HG02571 (cell line): ENCODE data around the gene ZNF445.
A peak's percentile ranks its signal among the peaks of the same experiment; 100 is the strongest.
"Not testable (repeated sequence)": the region's sequence is repeated elsewhere in the genome, so short reads cannot be mapped to it uniquely, and the experiment has no call there.

ENCODE experiments used
- ATAC-seq: cut with Tn5 transposase; IDR thresholded peaks from one replicate; pipeline ENCODE4 v1.9.1; 2021; ENCODE audit warnings: mild to moderate bottlenecking, moderate library complexity; ENCODE audit not compliant: unreplicated experiment

Gene ZNF445

DNA sequence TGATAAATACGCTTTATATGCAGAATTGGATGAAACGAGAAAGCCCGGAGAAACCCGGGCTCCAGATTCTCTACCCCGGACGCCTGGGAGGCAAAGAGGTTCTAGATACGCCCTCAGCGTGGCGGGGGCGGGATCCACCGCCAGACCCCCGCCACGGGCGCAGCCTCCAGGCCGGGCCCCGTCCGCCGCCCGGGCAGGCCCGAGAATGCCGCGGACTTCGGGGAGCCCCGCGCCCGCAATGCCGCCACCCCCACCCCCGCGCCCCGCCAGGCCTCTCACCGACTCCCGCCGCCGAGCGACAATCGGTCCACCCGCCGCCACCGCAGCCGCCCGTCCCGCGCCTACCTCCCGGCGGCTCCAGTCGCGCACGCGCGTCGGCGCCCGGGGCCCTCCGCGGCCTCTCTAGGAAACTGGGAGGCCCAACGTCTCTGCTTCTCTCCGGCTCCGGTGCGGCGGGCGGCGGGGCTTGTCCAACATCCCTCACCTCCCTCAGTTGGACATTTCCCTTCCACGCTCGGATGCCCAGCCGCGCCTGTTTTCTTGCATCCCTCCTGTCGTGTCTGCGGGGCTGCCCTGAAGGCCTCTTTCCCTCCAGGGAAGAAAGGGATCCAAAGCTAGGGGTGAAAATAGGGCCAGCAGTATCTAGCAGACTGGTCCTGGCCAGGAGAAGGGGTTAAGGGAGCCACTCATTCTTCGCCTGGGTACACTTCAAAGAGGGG lies at the start of gene ZNF445:
Gene ZNF445, minus strand, starts transcription at position 359 of the 719 bp plus-strand sequence. CDS start 22,121 bp downstream, outside the sequence.
- ATAC-seq: peak; percentile 89

DNA sequence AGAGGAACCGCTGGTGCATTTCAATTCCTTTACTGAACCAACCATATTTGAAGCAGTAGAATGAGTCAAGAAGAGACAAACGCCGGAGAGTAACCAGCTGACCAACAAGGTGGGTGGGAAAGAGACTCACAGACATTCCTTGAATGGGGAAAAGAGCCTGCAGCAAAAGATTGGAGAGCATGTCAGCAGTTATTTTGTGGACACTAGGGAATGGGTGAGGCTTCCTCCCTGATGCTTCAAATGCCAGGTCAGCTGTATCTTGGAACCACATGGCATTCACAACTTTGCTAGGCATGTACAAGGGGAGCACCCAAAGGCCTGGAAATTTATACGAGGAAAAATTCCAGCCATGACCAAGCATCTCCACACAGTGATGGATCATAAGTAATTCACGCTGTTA lies 47.6 kb upstream of the ZNF445 start:
- no peak for ATAC-seq

DNA sequence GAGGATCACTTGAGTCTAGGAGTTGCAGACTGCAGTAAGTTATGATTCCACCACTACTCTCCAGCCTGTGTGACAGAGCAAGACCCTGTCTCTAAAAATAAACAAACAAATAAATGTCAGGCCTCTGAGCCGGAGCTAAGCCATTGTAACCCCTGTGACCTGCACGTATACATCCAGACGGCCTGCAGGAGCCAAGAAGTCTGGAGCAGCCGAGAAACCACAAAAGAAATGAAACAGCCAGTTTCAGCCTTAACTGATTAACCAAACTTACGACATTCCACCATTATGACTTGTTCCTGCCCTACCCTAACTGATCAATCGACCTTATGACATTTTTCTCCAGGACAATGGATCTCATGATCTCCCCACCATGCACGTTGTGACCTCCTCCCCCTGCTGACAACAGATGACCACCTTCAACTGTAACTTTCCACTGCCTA lies 45.0 kb upstream of the ZNF445 start:
- no peak for ATAC-seq

DNA sequence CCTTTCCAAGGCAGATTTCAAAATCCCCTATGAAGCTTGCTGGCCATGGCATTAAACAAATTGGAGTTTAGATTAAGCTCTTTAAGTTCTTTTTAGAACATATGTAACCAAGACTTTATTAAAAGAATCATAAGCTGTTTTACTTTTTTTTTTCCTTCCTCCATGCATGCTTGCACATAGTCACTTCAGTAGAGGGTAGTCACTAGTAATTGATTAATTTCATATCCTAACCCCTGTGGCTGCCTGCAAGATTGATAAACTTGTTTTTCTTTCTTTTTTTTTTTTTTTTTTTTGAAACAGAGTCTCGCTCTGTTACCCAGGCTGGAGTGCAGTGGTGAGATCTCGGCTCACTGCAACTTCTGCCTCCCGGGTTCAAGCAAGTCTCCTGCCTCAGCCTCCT lies 44.3 kb upstream of the ZNF445 start:
- ATAC-seq: no peak

DNA sequence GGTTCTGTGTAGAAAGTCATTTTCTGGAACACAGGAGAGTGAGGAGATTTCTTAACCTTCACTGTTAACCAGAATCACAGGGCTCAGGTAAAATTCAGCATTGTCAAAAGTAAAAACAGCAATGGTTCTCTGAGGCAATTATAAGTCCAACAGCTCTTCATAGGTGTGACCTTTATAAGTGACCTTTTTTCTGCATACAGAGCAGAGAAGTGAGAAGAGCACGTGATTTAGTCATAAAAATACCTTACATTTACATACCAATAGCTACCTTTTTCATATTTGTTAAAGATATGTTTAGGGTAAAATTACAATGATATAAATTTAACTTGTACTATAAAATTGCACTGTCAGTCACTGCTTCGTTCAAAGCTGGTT lies 41.3 kb upstream of the ZNF445 start:
- no peak for ATAC-seq

DNA sequence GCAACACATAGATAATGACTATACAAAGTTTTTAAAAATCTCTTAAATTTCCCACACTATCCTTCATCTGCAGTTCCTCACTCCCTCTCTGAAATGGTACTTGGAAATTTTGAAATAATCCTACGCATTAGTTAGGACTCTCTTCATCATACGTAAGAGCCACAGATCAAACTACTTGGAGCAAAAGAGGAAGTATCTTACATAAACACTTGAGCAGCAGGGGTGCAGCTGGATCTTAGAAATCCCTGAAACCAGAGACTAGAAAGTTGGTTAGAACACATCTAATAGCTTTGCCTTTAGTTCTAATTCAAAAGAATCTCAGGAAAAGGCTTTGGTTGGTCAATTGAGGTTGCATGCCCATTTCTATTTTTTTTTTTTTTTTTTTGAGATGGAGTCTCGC lies 38.8 kb upstream of the ZNF445 start:
- ATAC-seq: no peak

DNA sequence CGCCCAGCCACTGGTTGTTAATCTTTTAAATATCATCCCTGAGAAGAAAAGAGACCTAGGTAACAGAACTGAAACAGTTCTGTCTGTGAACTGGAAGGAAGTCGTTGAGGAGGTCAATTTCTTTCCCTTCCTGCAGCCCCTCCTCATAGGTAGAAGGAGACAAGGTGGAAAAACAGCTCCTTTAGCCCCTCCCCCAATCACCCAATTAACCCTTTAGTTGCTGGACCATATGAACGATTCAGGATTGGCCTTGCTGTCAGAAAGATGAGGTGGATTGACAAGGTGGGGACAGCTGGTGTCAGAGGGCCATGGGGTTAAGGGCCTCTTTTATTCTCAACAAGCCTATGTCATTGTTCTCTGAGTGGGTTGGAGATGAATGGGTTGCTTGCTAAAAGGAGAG lies 36.0 kb upstream of the ZNF445 start:
- no peak for ATAC-seq

DNA sequence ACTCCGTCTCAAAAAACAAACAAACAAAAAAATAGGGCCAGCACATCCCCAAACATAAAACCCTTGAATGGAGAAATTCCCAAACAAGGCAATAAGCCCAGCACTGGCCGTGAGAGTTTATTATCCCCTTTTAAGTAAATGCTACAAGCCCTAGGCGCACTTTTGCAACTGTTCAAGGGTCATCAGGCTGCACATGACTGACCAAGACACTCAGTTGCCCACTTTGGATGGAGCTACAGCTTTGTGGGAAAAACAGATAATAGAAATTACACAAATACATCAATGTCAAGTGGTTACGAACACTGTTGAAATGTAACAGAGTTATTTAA lies 33.7 kb upstream of the ZNF445 start:
- ATAC-seq: no peak

DNA sequence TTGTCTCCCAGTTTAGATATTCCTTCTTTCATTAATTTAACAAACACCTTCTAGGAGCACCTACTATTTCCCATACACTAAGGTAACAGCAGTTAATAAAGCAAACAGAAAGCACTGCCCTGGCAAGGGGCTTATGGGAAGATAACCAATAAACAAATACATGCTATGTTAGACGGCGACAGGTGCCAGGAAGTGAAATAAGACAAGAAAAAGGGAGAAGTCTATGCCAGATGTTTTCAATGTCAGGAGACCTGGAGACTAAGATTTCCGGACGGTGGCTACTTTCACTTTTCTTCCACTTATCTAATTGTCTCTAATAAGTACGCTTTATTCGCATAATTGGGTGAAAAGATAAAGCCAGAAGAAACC lies 32.5 kb upstream of the ZNF445 start:
- ATAC-seq: no peak

DNA sequence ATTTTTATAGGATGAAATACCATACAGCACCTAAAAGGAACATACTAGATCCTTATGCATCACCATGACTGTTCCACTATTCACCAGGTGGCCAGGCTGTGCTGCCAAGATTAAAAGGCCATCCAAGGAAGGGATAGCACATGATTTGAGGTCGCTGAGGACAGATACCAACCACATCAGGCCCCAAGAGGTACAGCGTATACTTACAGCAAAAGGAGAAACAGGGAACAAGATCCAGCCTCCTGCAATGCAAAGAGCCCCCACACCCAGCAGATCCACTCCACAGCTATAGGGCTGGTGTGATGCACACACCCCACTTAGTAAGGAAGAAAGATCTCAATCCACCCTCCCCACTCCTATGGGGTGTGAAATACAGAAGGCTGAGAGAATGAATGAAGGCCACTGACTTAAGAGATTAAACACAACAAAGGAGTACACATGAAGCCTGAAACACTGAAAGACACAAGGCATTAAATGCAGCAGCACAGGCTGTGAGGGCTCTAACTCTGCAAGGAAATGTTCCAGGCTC lies 32.0 kb upstream of the ZNF445 start:
- no peak for ATAC-seq

DNA sequence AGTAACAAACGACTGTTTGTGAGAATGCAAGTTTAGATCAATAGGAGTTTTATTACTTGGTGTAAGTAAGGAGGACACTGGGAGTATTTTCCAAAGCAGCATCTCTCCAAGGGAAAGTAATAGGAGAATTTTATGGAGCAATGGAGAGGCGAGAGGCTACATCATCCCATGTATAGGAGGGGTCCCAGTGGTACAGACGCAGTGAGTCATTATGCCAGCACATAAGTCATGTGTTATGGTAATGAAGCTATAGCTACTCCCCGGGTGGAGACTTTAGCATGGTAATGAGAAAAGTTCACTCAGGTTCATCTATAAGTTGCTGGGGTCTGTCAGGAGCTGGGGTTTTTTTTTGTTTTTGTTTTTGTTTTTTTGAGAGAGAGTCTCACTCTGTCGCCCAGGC lies 29.5 kb upstream of the ZNF445 start:
- no peak for ATAC-seq

DNA sequence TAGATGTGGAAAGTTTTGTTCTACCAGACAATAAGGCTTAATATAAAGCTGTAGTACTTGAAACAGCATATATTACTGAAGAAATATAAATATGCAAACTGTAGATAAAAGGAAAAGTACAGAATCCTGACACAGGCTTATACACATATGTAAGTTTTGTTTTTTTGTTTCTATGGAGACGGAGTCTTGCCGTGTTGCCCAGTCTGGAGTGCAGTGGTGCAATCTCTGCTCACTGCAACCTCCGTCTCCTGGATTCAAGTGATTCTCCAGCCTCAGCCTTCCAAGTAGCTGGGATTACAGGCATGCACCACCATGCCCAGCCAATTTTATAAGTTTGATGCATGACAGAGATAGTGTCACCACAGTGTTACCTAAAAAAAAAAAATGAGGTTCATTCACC lies 29.1 kb upstream of the ZNF445 start:
- ATAC-seq: no peak

DNA sequence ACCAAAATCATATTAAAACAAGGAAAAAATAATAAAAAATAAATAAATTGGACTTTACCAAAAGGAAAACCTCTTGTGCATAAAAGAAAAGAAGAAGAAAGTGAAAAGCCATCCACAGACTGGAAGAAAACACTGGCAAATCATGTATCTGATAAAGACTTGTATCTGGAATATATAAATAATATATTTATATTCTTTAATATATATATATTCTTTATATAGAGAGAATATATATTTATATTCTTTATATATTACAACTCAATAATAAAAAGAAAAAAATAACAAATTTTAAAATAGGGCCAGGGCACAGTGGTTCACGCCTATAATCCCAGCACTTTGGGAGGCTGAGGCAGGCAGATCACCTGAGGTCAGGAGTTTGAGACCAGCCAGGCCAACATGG lies 27.1 kb upstream of the ZNF445 start:
- ATAC-seq: no peak

DNA sequence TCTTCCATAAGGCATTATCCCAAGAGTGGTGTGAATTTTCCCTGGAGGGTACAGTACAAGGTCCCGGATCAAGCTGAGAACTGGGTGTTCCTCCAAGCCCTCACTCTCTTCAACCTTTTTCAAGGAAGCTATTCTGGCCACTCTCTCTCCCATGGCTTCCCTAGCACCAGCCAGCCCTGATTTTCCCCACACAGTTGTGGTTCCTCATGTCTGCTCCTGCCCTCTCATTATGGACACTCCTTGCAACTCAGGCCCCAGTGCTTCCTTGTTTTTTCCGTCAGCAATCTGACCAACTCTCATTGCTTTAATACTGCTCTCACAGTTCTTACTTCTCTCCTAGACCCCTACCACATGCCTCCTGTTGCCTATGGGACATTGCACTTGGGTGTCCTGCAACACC lies 25.7 kb upstream of the ZNF445 start:
- not testable (repeated sequence) for ATAC-seq

DNA sequence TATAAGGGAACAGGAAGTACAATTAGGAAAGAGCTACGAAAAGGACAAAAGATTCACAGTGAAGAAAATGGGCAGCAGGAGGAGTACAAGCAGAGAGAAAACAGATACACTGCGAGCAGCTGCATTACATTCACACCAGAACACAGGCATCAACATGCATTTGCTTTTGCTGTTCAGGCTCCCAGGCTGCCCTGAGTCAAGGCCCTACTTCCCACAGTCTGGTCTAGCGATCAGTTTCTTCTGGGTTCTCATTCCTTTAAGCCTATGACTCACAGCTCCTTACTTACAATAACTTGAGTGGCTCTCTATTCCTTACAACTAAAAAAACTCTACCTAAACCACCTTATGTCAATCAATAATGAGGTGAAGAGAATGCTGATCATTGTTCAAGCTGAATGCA lies 24.5 kb upstream of the ZNF445 start:
- ATAC-seq: no peak

DNA sequence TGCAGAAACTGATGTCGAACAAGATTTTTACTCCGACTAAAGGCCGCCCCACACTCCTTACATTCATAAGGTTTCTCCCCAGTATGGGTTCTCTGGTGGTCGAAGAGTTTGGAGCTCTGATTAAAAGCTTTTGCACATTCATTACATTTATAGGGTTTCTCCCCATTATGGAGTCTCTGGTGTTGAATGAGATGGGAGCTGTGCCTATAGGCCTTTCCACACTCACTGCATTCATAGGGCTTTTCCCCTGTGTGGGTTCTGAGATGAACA lies 22.4 kb upstream of the ZNF445 start:
- ATAC-seq: not testable (repeated sequence)

DNA sequence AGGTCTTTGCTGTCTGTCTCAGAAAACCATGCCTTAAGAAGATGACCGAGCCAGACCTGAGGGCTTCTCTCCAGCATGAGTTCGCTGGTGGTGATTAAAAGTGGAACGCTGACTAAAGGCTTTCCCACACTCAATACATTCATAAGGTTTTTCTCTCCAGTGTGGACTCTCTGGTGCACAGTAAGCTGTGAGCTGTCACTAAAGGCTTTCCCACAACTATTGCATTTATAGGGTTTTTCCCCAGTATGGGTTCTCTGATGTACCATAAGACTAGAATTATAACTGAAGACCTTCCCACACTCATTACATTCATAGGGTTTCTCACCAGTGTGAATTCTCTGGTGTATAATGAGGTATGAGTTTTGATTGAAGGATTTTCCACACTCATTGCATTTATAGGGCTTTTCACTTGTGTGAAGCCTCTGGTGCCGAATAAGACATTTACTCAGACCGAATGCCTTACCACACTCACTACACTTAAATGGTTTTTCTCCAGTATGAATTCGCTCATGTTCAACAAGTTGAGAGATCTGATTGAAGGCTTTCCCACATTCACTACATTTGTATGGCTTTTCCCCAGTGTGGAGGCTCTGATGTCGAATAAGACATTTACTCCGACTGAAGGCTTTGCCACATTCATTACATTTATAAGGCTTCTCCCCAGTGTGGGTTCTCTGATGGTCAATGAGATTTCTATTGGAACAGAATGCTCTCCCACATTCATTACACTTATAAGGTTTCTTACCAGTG lies 21.9 kb upstream of the ZNF445 start:
- no peak for ATAC-seq

DNA sequence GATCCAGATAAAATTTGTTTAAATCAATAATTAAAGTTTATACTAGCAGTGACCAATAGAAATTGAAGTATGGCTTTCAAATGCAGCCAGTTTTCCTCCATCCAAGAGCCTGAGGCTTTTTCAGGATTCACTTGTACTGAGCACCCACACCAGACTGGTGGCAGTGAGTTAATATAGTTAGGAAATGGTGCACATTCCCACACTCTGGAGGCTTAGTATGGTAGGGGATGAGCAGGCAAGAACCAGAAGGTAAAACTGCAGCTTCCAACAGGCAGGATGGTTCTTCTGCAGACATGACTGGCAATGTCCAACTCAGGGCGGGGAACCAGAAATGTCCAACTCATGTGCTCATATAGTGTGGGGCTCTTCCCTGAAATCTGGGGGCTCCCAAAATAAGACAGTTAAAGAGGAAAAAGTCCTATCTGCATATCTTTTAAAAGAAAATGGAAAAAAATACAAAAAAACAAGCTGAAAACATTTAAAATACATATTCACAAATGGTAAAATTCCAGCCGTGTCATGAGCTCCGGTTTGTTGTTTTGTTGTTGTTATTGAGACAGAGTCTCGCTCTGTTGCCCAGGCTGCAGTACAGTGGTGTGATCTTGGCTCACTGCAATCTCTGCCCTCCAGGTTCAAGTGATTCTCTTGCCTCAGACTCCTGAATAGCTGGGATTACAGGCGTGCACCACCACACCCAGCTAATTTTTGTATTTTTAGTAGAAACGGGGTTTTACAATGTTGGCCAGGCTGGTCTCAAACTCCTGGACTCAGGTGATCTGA lies 18.4 kb upstream of the ZNF445 start:
- ATAC-seq: no peak

DNA sequence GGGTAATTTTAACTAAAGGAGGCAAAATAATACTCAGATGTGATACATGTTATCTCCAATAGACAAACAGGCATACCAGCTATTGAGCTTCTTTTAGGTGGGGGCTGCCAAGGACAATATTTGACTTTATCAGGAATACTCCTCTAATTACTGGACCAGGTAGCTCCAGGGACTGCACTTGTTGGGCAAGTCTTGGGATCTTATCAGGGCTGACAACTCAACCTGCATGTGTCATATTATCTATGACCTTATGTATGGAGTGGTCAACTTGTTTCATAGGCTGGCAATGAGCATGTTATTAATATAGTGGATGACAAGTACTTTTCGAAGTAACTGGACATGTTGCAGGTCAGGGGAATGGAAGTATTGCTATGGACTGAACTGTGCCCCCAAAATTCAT lies 15.0 kb upstream of the ZNF445 start:
- no peak for ATAC-seq

DNA sequence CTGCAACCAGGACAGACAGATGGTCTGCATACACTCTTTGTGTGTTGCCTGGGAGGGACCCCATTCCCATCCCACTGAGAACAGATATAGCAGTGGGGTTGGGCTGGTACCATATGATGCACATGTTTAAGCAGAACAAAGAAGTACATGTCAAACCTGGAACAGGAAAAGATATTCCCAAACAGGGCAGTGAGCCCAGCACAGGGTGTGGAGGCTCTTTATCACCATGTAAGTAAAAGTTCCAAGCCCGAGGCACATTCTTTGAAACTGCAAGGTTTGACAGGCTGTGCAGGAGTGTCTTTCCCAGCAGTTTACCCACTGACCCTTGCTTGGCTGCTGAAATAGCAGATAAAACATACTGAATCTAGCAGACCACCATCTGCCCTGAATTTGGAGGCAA lies 5.3 kb upstream of the ZNF445 start:
- ATAC-seq: no peak

DNA sequence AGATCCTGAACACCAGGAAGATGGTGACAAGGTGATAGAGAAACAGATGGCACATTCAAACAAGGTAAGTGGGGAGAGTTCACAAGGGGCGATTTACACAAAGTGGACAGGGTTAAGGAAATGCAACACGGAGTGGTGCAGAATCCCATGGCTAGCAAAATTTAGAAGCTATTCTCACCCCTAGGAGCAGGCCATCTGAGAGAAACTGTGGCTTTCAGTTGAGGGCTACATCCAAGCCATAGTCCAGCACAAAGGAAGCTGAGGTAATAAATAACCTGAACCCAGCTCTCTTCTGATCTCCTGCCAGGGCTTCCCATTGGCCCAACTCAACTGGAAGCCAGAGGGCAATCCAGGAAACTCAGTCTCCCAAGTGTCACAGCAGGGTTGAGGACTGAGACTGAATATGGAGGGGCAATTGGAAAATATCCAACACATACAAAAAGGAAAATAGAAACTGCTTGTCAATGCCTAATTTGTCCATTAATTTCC lies 1.2 kb upstream of the ZNF445 start:
- no peak for ATAC-seq

DNA sequence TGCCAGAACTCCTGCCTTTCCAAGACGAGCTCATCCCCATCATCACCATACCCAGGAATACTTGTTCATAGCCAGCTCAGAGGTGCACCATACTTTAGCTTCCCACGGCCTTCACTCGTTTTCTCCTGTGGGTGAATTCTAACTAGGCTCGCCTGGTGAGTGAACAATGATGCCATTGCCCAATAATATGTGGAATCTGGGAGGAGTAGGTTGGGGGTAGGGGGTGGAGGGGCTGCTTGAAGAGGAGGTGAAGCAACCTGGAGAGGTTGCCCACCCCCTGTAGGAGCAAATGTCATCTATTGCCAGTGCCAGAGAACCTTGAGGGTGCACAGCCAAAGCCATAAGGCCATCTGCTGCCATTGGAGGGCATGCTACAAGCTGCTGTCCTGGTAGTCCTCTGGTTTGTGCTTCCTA lies 592 bp upstream of the ZNF445 start:
- no peak for ATAC-seq
